T47D (cell line): ENCODE measurements around the gene TM4SF4.

ENCODE experiments used
- DNase-seq, 2 experiments: peaks; one replicate each; pipeline versions ENCODE4 v3.0.0 to v3.0.0-alpha.2; 2011 to 2012; ENCODE audit warnings: low read depth in 1 of 2, low spot score in 1 of 2
- JUND ChIP-seq: IDR thresholded peaks from 2 replicates; pipeline ENCODE4 v1.6.1; 2012; ENCODE audit warnings: low read depth
- in situ Hi-C: cut with HindIII; loops from 2 replicates; pipeline ENCODE4 v1.10.0; 2016; ENCODE audit warnings: low sequenced_read_pairs, low pct_unique_long_range_greater_than_20kb

The TM4SF4 gene

DNA sequence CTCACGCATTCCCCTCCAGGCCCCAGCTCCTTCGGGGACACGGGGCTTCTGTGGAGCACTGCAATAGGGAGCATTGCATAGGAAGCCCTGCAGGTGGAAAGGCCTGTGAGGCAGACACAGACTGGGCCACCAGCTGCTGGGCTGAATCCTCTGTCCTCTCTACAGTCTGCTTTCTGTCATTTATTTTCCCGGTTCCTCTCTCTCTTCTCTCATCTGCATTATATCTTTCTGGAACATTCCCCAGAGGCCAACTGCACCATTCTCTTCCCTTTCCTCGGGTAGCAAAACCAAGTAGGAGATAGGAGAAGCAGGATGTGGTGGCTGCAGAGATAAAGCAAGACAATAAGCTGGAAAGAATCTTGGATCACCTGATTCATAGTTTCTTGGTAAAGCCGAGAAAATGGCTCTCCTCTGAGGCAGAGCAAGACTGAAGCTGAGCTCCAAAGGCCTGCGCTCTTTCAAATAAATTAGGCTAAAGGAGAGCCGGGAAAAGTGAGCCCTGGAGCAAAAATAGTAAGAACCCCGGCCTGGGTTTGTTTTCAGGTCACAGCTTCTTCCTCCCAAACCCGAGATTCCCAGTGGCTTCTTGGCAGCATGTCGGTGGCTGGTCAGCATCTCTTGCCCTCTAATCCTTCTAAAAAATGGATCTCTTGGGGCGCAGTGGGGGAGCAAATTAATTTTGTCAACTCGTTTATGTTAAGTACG, 5.3 kb downstream of the TM4SF4 start:
- DNase-seq = no peak
- in situ Hi-C loops = no loop called here
- no peak for TF ChIP-seq JUND

DNA sequence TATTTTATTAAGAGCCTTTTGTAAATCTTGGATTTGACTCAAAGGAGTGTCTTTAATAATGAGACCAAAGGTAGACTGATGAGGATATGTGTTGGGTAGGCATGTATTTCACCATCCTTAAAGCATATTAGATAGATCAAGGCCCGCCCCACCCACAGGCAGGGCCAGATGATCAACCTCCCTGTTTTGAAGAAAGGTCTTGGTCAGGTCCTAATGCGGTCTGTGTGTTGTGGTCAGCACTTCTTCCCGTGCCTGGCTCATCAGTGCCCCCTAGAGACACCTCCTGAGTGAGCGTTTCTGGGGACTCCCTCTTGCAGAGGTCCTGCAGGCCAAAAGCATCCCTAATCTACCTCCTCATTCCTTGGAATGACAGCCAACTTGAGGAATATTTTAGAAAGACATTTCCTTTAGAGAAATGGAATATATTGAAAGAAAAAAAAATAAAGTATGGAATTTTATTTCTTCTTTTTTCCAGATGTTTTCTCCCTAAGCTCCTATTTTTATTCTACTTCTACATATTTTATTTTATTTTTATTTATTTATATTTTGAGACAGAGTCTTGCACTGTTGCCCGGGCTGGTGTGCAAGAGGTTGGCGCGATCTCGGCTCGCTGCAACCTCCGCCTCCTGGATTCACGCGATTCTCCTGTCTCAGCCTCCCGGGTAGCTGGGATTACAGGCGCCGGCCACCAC, 6.0 kb downstream of the TM4SF4 start:
- TF ChIP-seq JUND = no peak
- in situ Hi-C loops = no loop called here
- DNase-seq = peak; percentile 38 to 89

DNA sequence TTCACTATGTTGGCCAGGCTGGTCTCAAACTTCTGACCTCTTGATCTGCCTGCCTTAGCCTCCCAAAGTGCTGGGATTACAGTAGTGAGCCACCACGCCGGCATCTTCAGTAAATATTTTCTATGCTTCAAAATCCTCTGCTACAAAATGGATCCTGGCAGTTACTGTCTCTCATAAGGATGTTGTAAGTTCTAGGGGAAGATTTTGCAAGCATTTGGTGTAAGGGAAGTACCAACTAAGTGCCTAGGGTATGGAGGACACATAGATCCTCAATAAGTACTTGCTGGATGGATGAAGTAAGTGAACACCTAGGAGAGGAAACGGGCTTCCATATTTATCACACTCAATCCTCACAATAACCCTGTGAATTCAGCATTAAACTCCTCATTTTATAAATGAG, 6.6 kb downstream of the TM4SF4 start:
- in situ Hi-C loops = no loop called here
- TF ChIP-seq JUND = no peak

DNA sequence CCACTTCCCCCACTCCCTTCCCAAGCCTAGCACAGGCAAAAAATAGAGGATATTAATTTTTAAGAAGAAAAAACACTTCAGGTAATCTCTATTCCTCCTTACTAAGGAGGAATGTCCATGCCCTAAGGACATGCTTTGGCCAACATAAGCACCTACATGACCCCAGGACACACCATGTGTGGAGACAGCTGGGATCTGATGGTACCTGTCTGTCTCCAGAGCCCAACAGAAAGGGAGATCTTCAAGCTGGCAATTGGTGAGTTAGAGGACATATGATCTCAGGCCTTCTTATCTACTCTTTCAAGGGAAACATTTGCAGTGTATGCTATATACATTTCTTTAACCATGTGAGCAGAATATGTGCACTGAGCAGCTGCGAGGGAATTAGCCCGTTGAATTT, 7.0 kb downstream of the TM4SF4 start:
- TF ChIP-seq JUND = no peak
- DNase-seq = no peak
- in situ Hi-C loops = no loop called here

More for the DNA sequence above, 6.6 kb downstream of the TM4SF4 start:
- no peak for DNase-seq

DNA sequence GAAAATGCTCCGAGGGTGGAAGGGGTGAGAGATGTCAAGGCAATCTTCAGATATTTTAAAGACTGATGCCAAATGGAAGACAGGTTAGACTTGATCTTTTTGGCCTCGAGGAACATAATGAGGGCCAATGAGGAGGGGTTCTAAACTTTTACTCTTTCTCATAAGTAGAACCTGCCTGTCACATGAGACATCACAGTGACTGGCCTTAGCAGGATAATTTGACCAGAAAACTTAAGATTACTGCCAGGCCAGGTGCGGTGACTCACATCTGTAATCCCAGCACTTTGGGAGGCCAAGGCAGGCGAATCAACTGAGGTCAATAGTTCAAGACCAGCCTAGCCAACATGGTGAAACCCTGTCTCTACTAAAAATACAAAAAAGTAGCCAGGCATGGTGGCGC, 12.2 kb downstream of the TM4SF4 start:
- in situ Hi-C loops = no loop called here
- TF ChIP-seq JUND = no peak

DNA sequence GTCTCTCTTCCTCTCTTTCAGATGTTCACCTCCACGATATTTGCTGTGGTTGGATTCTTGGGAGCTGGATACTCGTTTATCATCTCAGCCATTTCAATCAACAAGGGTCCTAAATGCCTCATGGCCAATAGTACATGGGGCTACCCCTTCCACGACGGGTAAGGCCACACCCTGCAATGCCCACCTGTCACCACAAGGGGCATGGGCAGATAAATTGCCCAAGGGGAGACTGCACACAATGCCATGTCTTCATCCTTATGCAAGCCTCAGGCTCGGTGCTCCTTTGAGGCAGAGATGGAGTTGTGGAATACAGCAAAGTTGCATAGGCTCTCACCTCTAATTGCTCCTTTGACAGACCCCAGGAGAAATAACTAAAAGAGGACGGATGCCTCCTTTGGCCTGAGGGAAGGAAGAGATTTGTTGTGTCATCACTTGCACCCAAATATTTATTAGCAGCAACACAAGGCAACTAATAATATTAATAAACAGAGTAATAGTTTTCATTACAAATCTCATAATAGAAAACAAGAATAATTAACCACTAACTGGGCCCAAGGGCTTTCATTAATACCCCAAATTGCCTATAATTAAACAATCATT, 13.2 kb downstream of the TM4SF4 start:
- DNase-seq = peak in 1 of 2 experiments; percentile 46
- in situ Hi-C loops = no loop called here
- TF ChIP-seq JUND = no peak

More for the DNA sequence above, 12.2 kb downstream of the TM4SF4 start:
- no peak for DNase-seq

DNA sequence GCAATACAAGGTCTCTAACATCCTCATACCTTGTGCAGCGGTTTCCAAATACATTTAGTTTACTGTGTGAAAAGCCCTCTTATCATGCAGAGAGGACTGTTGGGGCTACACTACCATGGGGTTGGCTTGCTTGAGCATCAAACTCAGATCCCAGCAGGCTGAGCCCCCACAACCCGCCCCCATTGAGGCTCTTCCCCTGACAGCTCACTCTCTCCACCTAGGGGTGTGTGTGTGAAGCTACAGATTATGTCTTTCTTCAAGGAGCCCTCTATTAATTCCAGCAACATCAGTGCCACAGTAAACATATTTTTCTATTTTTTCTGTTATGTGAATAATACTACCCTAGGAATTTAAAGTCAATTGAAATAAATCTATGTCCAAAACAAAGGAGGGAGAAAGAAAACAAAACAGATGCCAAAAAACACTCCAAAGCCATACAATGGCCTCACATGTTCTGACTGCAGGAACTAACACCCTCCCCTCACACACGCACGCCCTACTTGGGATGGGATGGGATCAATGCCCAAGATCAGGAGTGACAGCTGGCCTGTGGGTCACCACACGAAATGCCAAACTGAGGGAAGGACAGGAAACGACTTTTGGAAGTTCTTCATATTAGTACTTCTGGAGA, 14.7 kb downstream of the TM4SF4 start:
- DNase-seq = no peak
- in situ Hi-C loops = no loop called here
- no peak for TF ChIP-seq JUND

DNA sequence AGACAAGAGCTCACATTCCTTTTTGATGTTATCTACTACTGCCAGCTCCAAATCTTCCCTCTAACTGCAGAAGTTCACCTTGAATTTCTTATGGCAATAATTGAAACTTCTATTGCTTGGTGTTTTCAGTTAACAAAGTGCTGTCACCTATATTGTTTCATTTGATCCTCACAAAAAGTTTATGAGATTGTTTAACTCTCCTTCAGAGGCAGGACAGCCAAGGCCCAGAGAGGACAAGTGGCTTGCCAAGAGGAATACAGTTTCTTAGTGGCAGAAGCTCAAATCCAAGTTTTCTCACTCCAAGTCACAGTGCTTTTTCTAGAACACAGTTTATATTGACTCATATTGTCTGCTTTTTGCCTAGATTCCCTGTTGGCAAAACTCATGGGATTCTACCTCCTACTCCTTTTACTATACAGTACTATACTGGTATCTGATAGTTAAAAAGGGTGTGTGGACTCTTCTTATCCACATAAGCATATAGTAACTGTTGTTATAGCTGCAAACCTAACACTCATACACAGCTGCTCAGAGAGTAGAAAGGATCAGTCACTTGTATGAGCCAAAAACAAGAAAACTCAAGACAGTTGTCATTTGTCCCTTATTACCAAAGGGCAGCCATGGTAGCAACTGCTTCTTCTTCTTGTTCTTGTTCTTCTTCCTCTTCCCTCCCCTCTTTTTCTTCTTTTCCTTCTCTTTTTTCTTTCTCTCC, 15.9 kb downstream of the TM4SF4 start:
- in situ Hi-C loops = no loop called here
- no peak for DNase-seq
- TF ChIP-seq JUND = no peak

DNA sequence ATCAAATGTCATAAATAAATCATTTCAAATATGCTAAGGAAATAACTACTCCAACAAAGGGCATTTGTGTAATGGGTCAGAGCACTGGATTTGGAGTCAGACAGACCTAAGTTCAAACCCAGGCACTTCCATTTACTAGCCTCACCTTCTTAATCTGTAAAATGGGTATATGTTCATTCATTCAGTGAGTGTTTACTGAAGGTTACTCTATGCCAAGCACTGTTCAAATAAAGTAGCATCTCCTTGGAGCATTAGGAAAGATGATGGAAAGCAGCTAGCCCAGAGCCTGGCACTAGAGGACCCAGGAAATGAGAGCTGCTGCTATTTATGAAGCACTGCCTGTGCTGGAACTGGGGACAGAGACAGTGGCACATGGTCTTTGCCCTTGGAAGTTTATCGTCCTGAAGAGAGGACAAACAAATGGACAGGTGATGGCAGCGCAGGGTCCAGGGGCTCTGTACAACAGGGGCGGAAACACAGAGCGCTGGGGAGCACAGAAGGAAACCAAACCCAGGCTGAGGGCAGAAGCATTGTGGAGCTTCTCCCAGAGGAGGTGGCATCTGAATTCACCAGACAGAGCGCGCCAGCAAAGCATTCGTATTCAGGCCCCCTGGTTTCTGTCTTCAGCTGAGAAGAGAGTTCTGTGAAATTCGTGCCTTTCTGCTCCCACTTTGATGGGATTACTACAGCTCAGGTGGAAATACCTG, 19.0 kb downstream of the TM4SF4 start:
- no peak for TF ChIP-seq JUND
- DNase-seq = no peak
- in situ Hi-C loops = no loop called here

DNA sequence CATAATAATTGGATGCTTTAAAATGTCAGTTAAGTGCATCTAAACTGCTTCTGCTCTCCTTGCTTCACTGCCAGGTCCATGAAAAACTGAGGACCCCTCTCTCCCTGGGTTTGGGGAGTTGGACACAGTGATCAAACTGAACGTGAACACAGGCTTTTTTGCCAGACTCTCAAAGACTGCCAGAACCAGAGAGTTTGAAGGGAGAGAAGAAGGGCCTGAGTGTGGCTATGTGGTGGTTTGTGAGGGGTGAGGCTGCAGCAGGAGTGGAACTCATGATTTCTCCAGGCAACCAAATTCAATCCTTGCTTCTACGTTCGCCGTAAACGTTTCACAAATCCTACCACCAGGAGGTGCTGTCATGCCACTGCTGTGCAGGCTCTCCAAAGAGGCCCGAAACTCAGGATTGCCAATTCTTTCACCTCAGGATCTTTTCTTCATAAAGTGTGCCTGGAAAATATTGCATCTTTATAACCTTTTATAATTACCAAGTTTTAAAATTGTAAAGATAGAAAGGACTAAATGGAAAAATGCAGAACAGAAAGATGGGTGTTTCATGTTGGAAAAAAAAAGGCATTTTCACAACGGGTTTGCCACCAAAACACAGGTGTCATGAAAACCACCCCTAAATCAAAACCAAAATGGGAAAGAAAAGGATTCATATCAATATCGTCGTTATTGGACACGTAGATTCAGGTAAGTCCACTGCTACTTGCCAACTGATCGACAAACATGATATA, 19.7 kb downstream of the TM4SF4 start:
- DNase-seq = peak; percentile 59 to 83
- in situ Hi-C loops = no loop called here
- no peak for TF ChIP-seq JUND
